ENCODE results near the gene M1AP. TPM values are rescaled to one million over a fixed set of nuclear protein-coding genes. Genes with fewer than 3 reads are reported as not detected.

M1AP gene
- polyA plus RNA-seq, 3 donors, result 1.00 to 4.6 (median 1.8) TPM

DNA sequence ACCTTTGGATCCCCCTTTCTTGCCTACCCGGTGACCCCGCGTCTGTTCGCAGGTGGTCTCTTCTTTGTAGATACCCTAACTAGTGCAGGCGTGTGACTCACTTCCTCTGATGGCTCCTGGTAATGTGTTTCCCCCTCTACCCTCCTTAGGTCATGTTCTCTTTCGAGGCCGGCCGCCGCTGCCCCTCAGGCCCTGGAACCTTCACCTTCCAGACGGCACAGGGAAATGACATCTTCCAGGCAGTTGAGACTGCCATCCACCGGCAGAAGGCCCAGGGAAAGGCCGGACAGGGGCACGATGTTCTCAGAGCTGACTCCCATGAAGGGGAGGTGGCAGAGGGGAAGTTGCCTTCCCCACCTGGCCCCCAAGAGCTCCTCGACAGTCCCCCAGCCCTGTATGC is 92.0 kb downstream of the M1AP start:
- peak in 1 of 3 donors; percentile 31 for DNase-seq
- peak overlapping the region; percentile 91 to 98 (median 96) for H3K27ac Mint-ChIP-seq
- H3K36me3 Mint-ChIP-seq, result peaks cover 23 to 30% of the 10 kb centered on the region in 2 donors
- intact Hi-C loops (cut with micrococcal nuclease), result no loop called here
- H3K27me3 Mint-ChIP-seq (ENCODE audit: low read depth in 3 of 3), result peaks cover 0 to 4% (median 2%) of the 10 kb centered on the region in 3 donors
- H2AFZ ChIP-seq (ENCODE audit: insufficient read depth, low read depth, low read length, poor library complexity, severe bottlenecking), result peak overlapping the region; percentile 90
- peaks cover 20 to 28% of the 10 kb centered on the region in 2 donors for H3K36me3 ChIP-seq (replicated peaks in 1 of 2; ENCODE audit: control insufficient read depth in 1 of 2, insufficient read depth in 2 of 2, low read length in 2 of 2)
- H3K27me3 ChIP-seq (ENCODE audit: control insufficient read depth in 2 of 2, insufficient read depth in 2 of 2, low read length in 2 of 2), result no peaks in the 10 kb centered on the region
- peak overlapping the region; percentile 82 to 94 for H3K27ac ChIP-seq (ENCODE audit: low read depth in 1 of 2, low read length in 2 of 2)
- peaks cover 53% of the 10 kb centered on the region for H3K79me2 ChIP-seq (ENCODE audit: insufficient read depth, low read length)
- 17% methylated on average over 9 of the region's 14 CpGs for WGBS (ENCODE audit: insufficient coverage)
- peaks cover 23 to 43% of the 10 kb centered on the region in 2 donors for H3K4me1 ChIP-seq (ENCODE audit: control insufficient read depth in 1 of 2, insufficient read depth in 2 of 2, low read length in 2 of 2)
- H3K4me3 ChIP-seq (replicated peaks in 1 of 3; ENCODE audit: low read depth in 2 of 3, low read length in 3 of 3), result peak overlapping the region; percentile 94 to 99 (median 98)
- peak overlapping the region; percentile 98 to 99 for H3K4me3 Mint-ChIP-seq
- H3K4me2 ChIP-seq (replicated peaks; ENCODE audit: extremely low read depth, low read length, poor library complexity, severe bottlenecking), result peak overlapping the region; percentile 97
- no peaks in the 10 kb centered on the region for H3K9me3 Mint-ChIP-seq
- TF ChIP-seq, protein P1, sequence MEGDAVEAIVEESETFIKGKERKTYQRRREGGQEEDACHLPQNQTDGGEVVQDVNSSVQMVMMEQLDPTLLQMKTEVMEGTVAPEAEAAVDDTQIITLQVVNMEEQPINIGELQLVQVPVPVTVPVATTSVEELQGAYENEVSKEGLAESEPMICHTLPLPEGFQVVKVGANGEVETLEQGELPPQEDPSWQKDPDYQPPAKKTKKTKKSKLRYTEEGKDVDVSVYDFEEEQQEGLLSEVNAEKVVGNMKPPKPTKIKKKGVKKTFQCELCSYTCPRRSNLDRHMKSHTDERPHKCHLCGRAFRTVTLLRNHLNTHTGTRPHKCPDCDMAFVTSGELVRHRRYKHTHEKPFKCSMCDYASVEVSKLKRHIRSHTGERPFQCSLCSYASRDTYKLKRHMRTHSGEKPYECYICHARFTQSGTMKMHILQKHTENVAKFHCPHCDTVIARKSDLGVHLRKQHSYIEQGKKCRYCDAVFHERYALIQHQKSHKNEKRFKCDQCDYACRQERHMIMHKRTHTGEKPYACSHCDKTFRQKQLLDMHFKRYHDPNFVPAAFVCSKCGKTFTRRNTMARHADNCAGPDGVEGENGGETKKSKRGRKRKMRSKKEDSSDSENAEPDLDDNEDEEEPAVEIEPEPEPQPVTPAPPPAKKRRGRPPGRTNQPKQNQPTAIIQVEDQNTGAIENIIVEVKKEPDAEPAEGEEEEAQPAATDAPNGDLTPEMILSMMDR (IDR thresholded peaks at IDR 0.05), result no peak
- H3K4me1 Mint-ChIP-seq, result peaks cover 43% of the 10 kb centered on the region
- no peaks in the 10 kb centered on the region for H3K9me3 ChIP-seq (replicated peaks in 1 of 2; ENCODE audit: control insufficient read depth in 1 of 2, insufficient read depth in 1 of 2, low read length in 2 of 2)
- peak overlapping the region; percentile 88 for H3K9ac ChIP-seq (ENCODE audit: insufficient read depth, low read length, poor library complexity, severe bottlenecking)
- peaks cover 23% of the 10 kb centered on the region for H4K20me1 ChIP-seq (ENCODE audit: insufficient read depth, low read length)

DNA sequence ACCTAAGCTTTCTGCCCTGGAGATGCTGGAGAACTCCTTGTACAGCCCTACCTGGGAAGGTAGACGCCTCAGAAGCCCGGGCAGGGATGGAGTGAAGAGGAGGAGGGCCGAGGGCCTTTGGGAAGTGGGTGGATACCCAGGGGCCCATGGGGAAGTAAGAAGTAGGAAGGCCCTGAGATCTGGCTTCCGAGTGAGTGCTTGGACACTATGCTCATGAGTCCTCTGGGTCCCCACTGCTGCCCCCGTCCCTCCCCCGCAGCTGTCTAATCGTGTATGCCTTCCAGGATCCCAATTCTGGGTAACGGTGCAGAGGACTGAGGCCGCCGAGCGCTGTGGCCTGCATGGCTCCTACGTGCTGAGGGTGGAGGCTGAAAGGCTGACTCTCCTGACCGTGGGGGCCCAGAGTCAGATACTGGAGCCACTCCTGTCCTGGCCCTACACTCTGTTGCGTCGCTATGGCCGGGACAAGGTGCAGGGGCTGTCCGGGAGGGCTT is 92.5 kb downstream of the M1AP start:
- peak overlapping the region; percentile 82 to 94 for H3K27ac ChIP-seq (ENCODE audit: low read depth in 1 of 2, low read length in 2 of 2)
- Mint-ChIP-seq H3K9me3 (no peaks in the 10 kb centered on the region), H3K4me1 (peaks cover 42% of the 10 kb centered on the region), H3K4me3 (peak overlapping the region; percentile 98 to 99), H3K27me3 (ENCODE audit: low read depth in 3 of 3) (peaks cover 0 to 4% (median 2%) of the 10 kb centered on the region in 3 donors), H3K36me3 (peaks cover 24 to 33% of the 10 kb centered on the region in 2 donors), H3K27ac (peak overlapping the region; percentile 91 to 98 (median 96))
- TF ChIP-seq, protein P1 (IDR thresholded peaks at IDR 0.05), result no peak
- peaks cover 20 to 28% of the 10 kb centered on the region in 2 donors for H3K36me3 ChIP-seq (replicated peaks in 1 of 2; ENCODE audit: control insufficient read depth in 1 of 2, insufficient read depth in 2 of 2, low read length in 2 of 2)
- H3K4me2 ChIP-seq (replicated peaks; ENCODE audit: extremely low read depth, low read length, poor library complexity, severe bottlenecking), result peak overlapping the region; percentile 97
- H2AFZ ChIP-seq (ENCODE audit: insufficient read depth, low read depth, low read length, poor library complexity, severe bottlenecking), result peak overlapping the region; percentile 90
- peak overlapping the region; percentile 88 for H3K9ac ChIP-seq (ENCODE audit: insufficient read depth, low read length, poor library complexity, severe bottlenecking)
- H3K27me3 ChIP-seq (ENCODE audit: control insufficient read depth in 2 of 2, insufficient read depth in 2 of 2, low read length in 2 of 2), result no peaks in the 10 kb centered on the region
- H3K79me2 ChIP-seq (ENCODE audit: insufficient read depth, low read length), result peaks cover 54% of the 10 kb centered on the region
- DNase-seq, result peak; percentile 43 to 59 (median 57)
- H3K4me1 ChIP-seq (ENCODE audit: control insufficient read depth in 1 of 2, insufficient read depth in 2 of 2, low read length in 2 of 2), result peaks cover 23 to 42% of the 10 kb centered on the region in 2 donors
- intact Hi-C loops (cut with micrococcal nuclease), result no loop called here
- H4K20me1 ChIP-seq (ENCODE audit: insufficient read depth, low read length), result peaks cover 23% of the 10 kb centered on the region
- WGBS (ENCODE audit: insufficient coverage), result 28% methylated on average over 13 of the region's 17 CpGs
- peak overlapping the region; percentile 94 to 99 (median 98) for H3K4me3 ChIP-seq (replicated peaks in 1 of 3; ENCODE audit: low read depth in 2 of 3, low read length in 3 of 3)
- no peaks in the 10 kb centered on the region for H3K9me3 ChIP-seq (replicated peaks in 1 of 2; ENCODE audit: control insufficient read depth in 1 of 2, insufficient read depth in 1 of 2, low read length in 2 of 2)

Data from CD14-positive monocyte (primary cell).